Suprapubic skin (tissue), 4 donors: ENCODE results near the gene HOXD9.

Experiments
- CTCF ChIP-seq, 2 donors: fragments of 200-600 bp in 1 of 2; fragments of 450-650 bp in 1 of 2; sonication (generic) in 1 of 2; IDR thresholded peaks; one replicate each; pipeline ENCODE4 v1.5.1; 2016 to 2019; ENCODE audit warnings: antibody characterized with exemption in 2 of 2, mild to moderate bottlenecking in 1 of 2, moderate library complexity in 1 of 2
- EP300 ChIP-seq: sonication (generic); formaldehyde crosslinking; IDR thresholded peaks from one replicate; pipeline ENCODE4 v1.6.1; 2017; ENCODE audit warnings: antibody characterized with exemption
- POLR2A ChIP-seq, 2 donors: fragments of 450-650 bp; IDR thresholded peaks; one replicate each; pipeline ENCODE4 v1.6.1; 2017; ENCODE audit warnings: antibody characterized with exemption in 2 of 2, mild to moderate bottlenecking in 2 of 2, moderate library complexity in 2 of 2
- POLR2AphosphoS5 ChIP-seq, 3 donors: sonication (generic); formaldehyde crosslinking; IDR thresholded peaks; one replicate each; pipeline ENCODE4 v1.6.1; 2017; ENCODE audit warnings: antibody characterized with exemption in 3 of 3

GRCh38 chr2:176156807-176157498, 34.4 kb downstream of the HOXD9 start, which contains the start of gene HOXD3:
- TF ChIP-seq CTCF (IDR thresholded peaks at IDR 0.05) (no peak), POLR2A (IDR thresholded peaks at IDR 0.05) (no peak), POLR2AphosphoS5 (IDR thresholded peaks at IDR 0.05) (no peak), EP300 (no peak)
